Activated CD8-positive, alpha-beta memory T cell treated with anti-CD3 and anti-CD28 coated beads, Interleukin-2, amount 50 U/mL, for 4 hours (primary cell): ENCODE measurements around the gene PPME1.

Experiments
- DNase-seq: peaks from one replicate; pipeline ENCODE4 v3.0.0-alpha.2; 2020

PPME1 gene

GRCh38 chr11:74233683-74234082 lies 62.6 kb downstream of the PPME1 start:
- DNase-seq = no peak

DNA sequence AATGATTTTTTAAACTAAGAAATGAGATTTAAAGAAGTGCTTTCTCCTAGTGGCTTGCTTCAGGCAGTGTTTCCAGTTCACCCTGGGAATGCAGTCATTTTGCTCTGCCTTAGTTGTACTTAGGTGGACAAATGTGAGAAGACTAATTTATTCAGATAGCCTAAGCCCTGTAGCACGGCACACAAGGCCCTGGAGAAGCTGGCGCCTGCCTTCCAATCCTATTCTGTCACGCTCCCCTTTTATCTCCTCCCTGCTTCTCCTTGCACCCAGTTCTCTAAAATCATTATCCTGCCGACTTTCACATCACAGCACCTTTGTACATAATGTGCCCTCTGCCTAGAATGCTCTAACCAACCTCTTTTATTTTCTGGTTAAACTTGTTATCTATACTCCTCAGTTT lies 64.0 kb downstream of the PPME1 start:
- no peak for DNase-seq

DNA sequence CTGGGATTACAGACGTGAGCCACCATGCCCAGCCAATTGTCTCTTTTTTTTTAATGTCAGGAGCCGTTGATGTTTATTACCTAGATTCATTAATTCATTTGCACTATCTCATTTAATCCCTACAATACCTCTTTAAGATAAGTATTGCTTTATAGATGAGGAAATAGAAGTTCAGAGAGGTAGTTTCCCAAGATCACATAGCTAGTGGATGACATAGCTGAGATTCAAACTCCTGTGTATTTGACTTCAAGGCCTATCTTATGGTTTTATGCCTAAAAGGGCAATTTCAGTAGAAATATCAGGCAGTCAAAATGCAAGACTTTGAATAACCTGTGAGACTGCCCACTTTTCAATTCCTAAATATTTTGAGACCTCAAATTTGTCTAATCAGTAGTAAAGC lies 66.5 kb downstream of the PPME1 start:
- DNase-seq = no peak

GRCh38 chr11:74238243-74238642 lies 67.2 kb downstream of the PPME1 start:
- DNase-seq = no peak

GRCh38 chr11:74248469-74248868 lies 77.4 kb downstream of the PPME1 start:
- no peak for DNase-seq

GRCh38 chr11:74249496-74249895 lies 78.4 kb downstream of the PPME1 start:
- no peak for DNase-seq

DNA sequence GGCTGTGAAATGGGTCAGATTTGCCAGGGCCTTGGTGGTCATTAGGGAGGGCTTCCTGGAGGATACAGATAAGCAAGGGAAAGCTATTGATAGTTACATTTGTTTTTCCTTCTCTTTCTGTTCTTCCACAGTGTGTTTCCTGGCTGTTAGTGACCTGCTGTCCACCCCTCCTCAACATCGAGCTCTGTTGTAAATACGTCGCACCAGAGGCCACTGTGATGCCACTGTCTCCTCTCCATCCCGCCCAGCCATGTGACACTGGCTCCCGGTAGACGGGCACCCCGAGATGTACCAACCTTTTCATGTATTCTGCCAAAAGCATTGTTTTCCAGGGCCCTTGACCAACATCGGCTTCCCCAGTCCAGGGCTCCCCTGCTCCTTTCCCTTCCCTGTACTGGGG lies 82.3 kb downstream of the PPME1 start:
- no peak for DNase-seq

GRCh38 chr11:74255741-74256375 lies 84.8 kb downstream of the PPME1 start:
- DNase-seq = peak; percentile 43

DNA sequence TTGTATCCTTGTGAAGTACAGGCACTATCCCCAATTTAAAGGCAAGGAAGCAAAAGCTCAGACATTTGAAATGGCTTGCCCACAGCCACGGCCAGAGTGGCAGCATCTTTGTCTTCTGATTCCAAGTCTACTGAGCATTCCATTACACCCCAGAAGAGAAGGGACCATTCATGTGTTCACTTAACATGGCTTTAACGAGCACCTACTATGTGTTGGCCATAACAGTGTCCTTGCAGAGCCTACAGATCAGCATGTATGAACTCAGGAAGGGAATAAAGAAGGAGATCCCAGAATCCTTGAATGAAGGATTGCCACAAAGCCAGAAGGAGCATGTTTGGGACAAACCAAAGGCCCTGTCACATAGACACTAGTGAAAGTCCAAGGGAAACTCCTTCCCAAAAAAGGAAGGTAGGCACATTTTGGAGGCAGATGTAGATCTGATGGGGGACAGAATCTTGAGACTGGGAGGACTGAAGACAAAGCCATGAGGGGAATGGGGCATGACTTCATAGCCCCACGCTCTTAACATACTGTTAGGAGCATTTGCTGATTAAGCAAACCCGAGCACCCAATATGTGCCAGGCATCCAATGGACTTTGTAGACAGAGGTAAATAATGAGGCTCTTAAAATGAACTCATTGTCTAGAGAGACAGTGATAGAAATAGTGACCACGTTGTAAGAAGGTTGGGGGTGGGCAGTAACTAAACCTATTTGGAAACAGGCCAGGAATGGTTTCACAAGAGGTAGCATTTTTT lies 85.5 kb downstream of the PPME1 start:
- no peak for DNase-seq

GRCh38 chr11:74257959-74258553 lies 87.0 kb downstream of the PPME1 start:
- no peak for DNase-seq

DNA sequence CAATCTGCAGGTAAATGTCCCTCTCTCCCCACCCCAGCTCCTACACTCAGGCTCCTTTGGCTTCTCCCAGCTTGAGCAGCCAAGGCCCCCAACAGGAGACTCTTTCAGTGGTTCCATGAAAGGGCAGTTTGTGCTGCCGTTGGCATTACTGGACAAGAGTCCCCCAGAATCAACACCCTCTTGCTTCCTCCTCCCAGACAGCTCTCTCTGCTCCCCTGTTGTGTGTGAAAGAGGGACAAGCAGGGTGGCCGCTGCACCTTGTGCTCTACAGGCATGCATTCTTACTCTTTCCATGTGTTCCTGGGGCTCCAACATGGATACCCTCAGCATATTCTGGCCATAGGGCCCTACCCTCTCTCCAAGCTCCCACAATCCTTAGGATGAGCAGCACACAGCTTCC lies 91.6 kb downstream of the PPME1 start:
- DNase-seq = no peak

DNA sequence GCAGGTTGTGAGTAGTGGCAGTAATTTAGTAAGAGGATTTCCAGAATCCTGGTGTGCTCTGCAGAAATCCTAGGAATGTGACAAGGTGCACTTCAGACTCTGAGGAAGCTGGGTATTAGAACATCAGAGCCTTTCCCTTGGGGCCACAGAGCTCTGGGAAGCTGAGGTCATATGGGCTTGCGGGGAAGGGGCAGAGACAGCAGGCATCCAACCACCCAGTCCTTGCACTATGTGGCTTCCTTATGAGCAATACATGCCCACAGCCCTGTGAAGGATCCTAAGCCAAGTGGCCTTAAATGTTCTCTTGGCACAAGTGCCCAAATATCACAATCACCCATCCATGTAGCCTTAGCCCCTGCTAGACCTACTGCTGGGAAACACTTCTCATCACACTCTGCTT lies 94.2 kb downstream of the PPME1 start:
- DNase-seq = no peak

GRCh38 chr11:74267014-74267413 lies 95.9 kb downstream of the PPME1 start:
- DNase-seq = no peak

DNA sequence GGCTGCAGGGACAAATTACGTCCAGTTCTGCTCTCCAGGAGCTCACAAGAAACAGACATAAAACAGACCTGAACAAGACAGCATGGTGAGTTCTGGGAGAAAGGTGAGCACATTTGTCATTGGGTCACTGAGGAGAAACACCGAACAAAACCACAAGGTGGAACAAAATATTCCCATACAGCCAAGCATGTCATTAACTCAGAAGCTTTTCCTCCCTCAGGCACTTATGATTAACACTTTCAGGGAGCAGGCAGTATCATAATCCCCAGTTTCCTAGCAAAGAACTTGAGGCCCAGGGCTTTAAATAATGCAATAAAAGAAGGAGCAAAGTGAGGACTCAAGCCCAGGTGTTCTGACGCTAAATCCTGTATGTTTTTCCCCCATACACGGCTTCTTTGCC lies 97.4 kb downstream of the PPME1 start:
- DNase-seq = no peak

DNA sequence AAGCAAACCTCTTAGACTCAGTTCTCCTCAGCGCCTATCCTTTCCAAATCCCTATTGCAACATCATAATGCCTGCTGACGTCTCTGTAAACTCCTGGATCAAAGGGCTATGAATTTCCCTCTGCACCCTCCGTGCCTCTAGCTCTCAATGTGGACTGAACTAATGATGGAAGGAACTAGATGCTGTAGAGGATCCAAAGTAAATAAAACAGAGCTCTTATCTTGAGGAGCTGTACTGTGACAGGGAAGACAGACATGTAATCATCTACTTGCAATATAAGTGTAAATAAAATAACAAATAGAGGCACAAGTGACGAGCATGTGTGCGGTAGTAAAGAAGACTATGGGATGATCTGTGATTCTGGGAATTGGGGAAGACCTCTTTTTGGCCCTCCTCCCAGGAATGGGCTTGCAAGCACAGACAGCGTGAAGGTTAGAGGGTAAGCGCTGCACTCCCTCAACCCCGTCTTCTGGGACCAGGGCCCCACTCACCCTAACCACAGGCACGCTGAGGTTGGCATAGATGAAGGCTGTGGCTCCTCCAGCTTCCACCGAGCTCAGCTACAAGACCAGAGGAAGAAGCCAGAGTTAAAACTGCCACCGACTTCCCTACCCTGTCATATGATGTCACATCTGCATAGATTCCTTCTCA lies 98.2 kb downstream of the PPME1 start:
- DNase-seq = no peak

- no peak for DNase-seq
Observed at GRCh38 chr11:74272276-74272675, 101.2 kb downstream of the PPME1 start.

GRCh38 chr11:74276581-74276980 lies 105.5 kb downstream of the PPME1 start:
- DNase-seq = no peak

- no peak for DNase-seq
Observed at GRCh38 chr11:74278103-74278502, 107.0 kb downstream of the PPME1 start.

GRCh38 chr11:74278721-74279161 lies 107.7 kb downstream of the PPME1 start:
- no peak for DNase-seq

- no peak for DNase-seq
Observed at GRCh38 chr11:74279256-74279655, 108.2 kb downstream of the PPME1 start.

DNA sequence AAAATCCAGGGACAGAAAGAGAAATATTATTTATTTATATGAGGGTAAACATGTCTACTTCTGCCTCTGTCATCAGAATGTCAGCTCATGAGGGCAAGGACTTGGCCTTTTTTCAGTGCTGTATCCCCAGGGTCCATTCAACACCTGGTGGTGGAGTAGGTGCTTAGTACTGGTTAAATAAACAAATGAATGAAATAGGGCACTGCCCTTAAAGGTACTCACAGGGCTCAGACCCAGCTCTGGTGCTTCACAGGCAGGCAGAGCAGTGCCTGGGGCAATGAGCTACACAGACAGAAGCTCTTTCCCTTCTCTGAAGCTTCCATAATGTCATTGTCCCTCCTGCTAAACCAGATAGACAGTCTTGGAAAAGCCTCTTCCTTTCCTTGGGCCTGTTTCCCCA lies 109.4 kb downstream of the PPME1 start:
- no peak for DNase-seq

GRCh38 chr11:74282421-74282820 lies 111.3 kb downstream of the PPME1 start:
- DNase-seq = no peak

- DNase-seq = no peak
Observed at GRCh38 chr11:74282914-74283371, 111.9 kb downstream of the PPME1 start.
